Right ventricle myocardium superior (tissue), 1 donor: Measurements from ENCODE around the gene ZBTB17. TPM values are rescaled to one million over a fixed set of nuclear protein-coding genes. Genes with fewer than 3 reads are reported as not detected.

Source experiments
- ATAC-seq: fragments of 200-7000 bp; cut with Tn5 transposase; one replicate; pipeline ENCODE4 v1.9.1; 2020; ENCODE audit warnings: mild to moderate bottlenecking; ENCODE audit not compliant: poor library complexity
- DNase-seq: peaks from one replicate; pipeline ENCODE4 v3.0.0-alpha.2; 2020
- intact Hi-C: fragments of 100-400 bp; cut with DNase I; formaldehyde crosslinking; loops from one replicate; pipeline ENCODE4 v1.11.2; 2022
- total RNA-seq: library from RNA; stranded (reverse); fragmentation: NEBNext Ultra II Directional; extraction: Animal tissue kit (Norgen Biotek cat#: 25700); gene quantifications from one replicate; pipeline ENCODE4 v1.2.1, GENCODE V29; 2021
- donor health status: DM: no; HTN: yes; CAD: no; lungs with severe emphysema.

ZBTB17 gene
- total RNA-seq, 1 donor from 2014 or later, result 21.2 TPM

- intact Hi-C loops, result no loop called here
- ATAC-seq (no peak), DNase-seq (no peak)
Measured at GRCh38 chr1:15953294-15953771, 22.6 kb downstream of the ZBTB17 start.

DNA sequence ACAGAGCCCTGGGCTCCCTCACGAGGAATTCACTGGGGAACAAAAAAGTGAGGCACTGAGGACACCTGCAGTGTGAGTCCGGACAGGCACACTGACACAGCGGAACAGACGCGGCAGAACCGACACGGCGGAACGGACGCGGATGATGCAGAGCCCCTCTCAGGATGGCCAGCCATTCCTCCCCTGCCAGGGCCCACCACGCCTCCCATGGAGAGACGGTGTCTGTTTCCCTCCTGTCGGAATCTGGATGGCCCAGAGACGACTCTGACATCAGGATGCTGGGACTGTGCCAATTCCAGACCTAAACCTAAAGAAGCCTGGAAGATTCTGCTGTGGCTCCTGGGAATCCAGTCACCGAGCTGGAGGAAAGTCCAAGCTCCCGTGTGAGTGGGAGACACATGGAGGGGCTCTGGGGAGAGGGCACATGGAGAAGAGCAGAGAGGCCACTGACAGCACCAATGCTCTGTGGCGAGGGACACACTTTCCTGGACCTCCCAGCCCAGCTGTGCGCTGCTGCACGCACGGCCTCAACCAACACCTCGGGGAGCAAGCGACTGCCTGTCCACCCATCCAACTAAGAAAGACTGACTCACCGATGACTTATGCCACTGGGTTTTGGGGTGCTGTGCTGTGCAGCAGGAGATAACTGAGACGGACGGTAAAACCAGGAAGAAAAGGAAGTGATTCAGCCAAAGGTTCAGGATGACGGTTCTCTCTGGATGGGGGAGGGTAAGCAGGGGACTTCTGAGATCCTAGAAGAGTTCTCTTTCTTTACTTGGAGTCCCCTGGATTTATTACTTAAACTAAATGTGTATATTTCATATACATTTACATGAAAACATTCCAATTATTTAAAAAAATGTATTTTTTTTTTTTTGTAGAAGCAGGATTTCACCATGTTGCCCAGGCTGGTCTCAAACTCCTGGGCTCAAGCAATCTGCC, 23.3 kb downstream of the ZBTB17 start:
- DNase-seq, result no peak
- intact Hi-C loops, result no loop called here
- no peak for ATAC-seq

DNA sequence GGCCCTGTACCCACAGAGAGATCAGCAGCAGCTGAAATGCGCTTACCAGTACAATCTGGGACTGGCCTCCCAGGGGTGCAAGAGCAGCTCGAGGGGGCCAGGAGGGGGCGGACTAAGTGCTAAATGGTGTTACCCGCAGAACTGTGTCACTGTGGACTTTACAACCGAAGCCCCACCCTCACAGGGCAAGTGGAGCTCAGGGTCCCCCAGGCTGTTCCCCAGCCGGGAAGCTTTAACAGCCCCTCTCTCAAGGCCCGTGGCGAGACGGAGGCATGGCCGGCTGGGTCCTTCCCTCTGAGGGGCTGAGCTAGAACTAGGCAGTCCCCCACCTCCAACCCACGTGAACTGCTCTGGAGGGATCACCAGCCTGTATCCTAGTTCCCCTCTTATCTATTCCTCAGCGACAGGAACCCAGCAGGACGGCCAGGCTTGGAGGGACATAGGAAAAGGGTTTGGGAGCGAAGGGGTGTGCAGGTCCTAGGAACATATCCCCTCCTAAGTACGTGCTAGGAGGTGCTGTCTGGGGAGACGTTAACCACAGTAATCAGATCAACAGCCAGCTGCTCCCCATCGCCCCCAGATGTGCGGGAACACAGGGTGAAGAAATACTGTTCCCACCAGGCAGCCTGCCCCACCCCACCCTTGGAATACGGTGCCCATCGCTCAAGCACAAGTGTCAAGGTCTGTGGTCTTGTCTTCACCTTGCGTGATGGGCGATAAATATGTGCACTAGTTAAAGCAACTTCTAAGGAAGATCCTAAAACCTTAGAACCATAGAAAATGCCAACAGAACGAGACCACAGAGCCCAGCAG, 24.4 kb downstream of the ZBTB17 start:
- ATAC-seq (no peak), DNase-seq (no peak)
- intact Hi-C loops, result no loop called here

GRCh38 chr1:15950763-15951295, 25.1 kb downstream of the ZBTB17 start:
- no peak for DNase-seq

GRCh38 chr1:15950302-15950701, 25.6 kb downstream of the ZBTB17 start:
- ATAC-seq, result no peak
- no peak for DNase-seq
- intact Hi-C loops, result no loop called here

More at GRCh38 chr1:15950763-15951295, 25.1 kb downstream of the ZBTB17 start:
- intact Hi-C loops, result no loop called here
- no peak for ATAC-seq

GRCh38 chr1:15949453-15950245, 26.3 kb downstream of the ZBTB17 start:
- intact Hi-C loops, result no loop called here
- peak; percentile 83 for ATAC-seq
- peak; percentile 90 for DNase-seq

DNA sequence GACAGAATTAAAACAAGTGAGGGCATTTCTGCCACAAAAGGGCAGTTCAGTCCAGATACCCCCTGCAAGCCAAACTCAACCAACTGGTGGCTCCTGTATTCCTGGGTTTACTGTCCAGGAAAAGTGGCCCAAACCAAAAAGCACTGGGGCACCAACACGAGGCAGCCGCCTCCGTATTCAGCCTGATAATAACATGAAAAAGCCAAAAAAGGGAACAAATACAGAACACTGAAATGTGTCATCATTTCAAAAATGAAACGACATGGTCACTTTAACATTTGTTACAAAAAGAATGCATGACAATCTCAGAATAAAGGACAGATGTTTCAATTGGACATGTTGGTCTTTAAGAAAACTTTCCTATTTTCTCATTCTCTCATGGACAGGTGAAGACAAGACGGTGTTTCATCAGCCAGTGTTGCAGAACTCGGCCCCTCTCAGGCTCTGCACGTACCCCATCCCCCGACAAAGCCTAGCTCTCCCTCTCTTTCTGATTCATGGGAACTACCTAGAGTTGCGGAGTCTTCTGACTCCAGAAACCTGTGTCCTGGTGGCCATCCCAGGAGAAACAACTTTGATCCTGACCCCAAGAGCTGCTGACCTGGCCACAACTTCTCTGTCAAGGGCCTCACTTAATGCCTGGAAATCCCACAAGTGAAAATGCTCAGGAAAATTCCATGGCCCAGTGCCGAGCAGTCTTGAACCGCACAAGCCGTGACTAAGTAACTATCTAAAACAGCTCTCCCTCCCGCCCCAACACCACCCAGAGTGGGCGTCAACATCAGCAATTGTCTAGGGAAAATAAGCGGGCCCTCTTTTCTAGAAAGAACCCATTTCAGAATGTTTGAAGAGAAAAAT, 27.1 kb downstream of the ZBTB17 start:
- DNase-seq, result peak; percentile 76
- peak; percentile 58 for ATAC-seq
- intact Hi-C loops, result no loop called here

DNA sequence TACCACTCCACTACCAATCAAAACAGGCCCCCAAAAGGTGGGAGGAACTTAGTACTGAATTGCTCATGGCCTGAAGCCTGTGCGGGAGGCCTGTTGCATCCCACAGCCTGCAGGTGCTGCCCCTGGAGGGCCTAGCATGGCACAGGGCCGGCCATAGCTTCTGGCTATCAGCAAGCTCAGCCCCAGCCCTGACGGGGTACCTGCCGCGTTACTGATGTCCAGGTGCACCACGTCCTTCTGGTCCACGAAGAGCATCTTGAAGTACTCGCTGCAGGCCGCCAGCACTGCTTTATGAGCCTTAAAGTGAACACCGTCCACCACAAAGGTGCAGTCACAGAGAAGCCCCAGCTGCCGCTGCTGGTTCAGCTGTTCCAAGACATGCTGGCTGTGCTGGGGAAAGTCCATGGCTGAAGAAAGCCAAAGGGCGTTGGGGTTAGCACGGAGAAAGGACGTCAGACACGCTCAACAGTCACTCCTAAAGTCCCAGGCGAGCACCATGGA, 27.8 kb downstream of the ZBTB17 start:
- DNase-seq, result no peak
- intact Hi-C loops, result no loop called here
- no peak for ATAC-seq

DNA sequence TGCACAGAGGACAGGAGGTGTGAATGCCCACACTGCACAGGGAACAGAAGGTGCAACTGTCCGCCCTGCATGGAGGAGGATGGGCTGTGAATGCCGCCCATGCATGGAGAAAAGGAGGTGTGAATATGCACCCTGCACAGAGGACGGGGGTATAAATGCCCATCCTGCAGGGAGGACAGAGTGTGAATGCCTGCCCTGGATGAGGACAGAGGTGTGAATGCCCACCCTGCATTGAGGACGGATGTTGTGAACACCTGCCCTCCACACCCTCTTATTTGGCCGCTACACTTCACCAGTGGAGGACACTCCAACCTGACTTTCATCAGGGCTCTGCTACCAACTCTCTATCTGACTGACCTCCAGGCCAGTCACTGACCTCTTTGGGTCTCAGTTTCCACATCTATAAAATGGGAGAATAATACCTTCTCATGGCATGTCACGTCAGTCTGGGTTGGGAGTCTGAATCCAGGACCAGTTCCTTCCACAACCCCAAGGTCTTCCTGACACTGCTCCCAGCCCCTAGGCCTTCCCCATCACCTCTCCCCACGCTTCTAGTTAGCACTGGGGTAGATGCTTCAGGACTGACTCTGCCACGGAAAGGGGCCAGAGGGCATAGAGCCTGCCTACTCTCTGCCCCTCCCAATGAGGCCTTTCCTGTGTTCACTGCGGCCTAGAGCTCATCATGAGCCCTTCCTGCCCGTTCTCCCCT, 28.4 kb downstream of the ZBTB17 start:
- ATAC-seq (no peak), DNase-seq (no peak)
- intact Hi-C loops, result no loop called here

DNA sequence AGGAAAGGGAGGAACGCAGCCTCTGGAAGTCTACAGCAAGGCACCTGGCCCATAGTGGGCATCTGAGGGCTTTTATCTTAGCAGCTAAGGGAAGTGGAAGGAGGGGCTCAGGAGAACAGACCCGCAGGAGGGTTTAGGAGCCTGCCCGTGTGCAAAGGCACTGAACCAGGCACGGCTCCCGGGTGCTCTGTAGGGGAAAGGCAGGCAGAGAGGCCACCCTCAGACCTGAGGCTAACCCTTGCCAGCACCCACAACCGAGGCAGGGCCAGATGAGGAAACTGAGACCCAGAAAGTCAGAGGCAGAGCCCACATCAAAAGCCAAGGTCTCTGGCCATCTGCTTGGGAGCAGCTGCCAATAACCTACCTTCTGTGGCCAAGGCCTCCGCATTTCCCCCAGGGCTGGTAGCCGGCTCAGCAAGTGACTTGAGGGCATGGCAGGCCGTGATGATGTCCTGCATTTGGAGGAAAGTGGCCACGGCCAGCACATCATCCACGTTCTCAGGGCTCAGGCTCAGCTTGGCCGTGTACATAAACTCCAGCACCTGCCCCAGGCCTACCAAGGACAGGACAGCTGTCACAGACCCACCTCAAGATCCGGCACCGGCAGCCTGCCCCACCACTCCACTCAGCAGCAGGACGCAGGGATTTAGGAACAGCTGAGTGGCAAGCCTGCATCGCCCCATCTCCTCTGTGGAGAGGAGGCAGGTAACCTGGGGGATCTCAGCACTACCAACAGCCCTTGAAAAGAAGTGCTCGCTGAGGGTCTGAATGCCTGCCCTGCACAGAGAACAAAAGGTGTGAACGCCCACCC, 29.1 kb downstream of the ZBTB17 start:
- DNase-seq (no peak), ATAC-seq (no peak)
- intact Hi-C loops, result no loop called here

- intact Hi-C loops, result no loop called here
- DNase-seq, result no peak
- ATAC-seq, result no peak
Measured at GRCh38 chr1:15945832-15946448, 30.0 kb downstream of the ZBTB17 start.

DNA sequence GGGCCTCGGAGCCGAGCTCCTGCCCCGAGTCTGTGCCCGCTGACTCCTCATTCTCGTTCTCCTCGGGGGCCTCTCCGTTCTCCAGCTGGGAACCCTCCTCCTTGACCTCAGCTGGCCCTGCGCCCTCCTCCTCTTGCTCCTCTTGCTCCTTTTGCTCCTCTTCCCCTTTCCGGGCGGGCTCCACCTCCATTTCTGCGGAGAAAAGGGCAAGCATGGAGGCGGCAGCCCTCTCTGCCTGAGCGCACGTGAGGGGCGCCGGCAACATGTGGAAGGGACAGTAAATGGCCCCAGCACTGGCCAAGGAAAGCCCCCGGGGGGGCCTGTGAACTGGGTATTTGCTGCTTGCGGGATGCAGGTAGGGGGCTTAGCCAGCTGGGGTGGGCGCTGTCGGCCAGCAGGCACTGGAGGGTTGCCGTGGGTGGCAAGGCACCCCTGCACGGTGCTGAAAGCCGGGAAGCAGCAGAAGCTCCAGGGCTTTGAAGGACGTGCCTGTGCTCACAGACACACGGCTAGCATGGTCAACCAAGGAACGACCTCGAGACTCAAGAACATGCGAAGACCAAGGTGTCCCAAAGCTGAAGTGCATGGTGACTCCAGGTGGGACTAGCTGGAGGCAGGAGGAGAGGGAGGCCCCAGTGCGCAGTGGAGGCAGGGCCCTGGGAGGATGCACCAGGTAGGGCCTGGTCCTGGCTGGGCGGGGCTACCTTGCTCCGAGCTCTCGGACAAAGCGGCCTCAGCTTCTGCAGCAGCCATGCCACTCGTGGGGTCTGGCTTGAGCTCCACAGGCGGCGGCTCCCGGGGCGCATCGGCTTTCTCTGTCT, 30.7 kb downstream of the ZBTB17 start:
- DNase-seq (no peak), ATAC-seq (no peak)
- intact Hi-C loops, result no loop called here

- no peak for DNase-seq
- ATAC-seq, result no peak
- intact Hi-C loops, result no loop called here
Measured at GRCh38 chr1:15944308-15945010, 31.4 kb downstream of the ZBTB17 start.

DNA sequence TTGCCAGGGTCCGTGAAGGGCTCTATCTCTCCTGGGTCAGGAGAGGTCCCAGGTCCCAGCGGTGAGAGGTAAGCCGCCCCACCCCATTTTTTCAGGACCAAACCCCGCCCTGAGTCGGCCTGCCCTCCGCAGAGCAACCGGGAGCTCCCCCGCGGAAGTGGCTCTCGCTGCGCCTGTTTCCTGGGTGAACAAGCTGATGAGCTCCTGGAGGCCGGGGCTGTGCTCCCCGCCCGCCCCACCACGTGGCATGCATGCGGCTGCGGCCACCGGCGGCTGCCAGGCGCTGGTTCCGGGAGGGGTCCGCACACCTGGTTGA, 32.0 kb downstream of the ZBTB17 start:
- intact Hi-C loops, result no loop called here
- DNase-seq, result no peak

More for the DNA sequence above, 32.0 kb downstream of the ZBTB17 start:
- no peak for ATAC-seq
